ENCODE measurements around the gene CSKMT.

DNA sequence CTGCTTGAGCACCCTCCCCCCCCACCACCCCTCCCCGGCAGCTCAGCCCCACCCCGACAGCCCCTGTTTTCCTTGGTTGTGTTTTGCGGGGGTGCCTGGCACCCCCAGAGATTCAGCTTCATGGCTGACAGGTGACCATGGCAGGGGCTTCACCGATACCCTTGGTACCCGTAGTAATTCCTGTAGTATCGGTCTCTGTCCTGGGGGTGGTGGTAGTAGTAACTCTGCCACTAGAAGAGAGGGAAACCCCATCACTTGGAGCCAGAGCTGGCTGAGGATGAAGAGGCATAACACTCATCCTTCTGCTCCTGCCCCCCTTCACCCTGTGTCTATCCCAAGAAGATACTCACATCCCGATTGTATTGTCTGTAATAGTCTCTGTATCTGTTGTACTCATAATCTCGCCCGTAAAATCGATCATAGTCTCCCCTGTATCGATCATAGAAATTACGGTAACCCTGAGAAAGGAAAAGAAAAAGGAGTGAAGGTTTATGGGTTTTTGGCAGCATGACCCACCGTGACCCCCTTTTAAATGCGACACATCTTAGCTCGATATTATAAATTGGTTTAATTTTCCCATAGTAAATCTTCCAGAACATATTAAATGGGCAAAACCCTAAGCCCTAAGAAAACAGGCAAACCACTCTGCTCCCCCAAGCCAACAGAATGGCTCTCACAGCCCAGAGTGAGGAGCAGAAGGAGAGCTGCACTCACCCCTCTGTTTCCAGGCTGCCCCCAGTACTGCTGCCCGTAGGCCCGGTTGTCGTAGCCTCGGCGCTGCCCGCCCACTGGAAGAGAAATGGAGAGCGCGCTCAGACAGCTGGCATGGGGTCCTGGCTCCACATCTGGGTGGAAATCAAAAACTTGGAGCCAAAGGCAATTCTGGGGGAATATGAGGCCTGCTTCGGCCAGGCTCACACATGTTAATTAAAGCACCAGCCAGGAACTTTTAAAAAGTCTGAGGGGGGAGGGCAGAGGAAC is 50.3 kb downstream of the CSKMT start:
- TF ChIP-seq POLR2A (IDR thresholded peaks at IDR 0.05; ENCODE audit: low read length) = no peak
- TF ChIP-seq GATA1 (IDR thresholded peaks at IDR 0.05; ENCODE audit: low read depth, low read length) = no peak

Data from erythroblast (primary cell).